Right forelimb (tissue), 1 donor: ENCODE results near the gene AQP12A.
"Not testable (repeated sequence)": the region's sequence is repeated elsewhere in the genome, so short reads cannot be mapped to it uniquely, and the experiment has no call there.

Experiments
- DNase-seq: peaks from one replicate; pipeline ENCODE4 v3.0.0-alpha.2; 2018

Gene AQP12A

GRCh38 chr2:240662681-240663080, 29.0 kb upstream of the AQP12A start:
- no peak for DNase-seq

GRCh38 chr2:240663546-240664190, 28.0 kb upstream of the AQP12A start:
- DNase-seq: no peak

DNA sequence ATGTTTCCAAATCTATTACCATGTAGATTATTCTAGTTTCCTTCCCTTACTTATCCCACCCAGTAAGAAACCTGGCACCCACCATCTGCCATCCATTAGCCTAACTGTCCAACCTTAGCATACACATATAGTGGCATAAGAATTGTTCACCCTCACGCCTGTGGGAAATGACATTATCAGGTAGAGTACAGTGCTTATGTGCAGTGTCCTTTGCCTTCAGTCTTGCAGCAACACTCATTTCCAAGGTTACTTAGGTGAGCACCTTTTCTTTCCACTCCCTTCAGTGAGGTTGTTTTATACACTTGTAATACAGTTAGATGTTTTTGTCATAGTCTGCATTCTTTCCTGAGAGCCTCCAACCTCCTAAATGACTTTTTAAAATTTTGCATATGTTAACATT, 27.0 kb upstream of the AQP12A start:
- DNase-seq: no peak

DNA sequence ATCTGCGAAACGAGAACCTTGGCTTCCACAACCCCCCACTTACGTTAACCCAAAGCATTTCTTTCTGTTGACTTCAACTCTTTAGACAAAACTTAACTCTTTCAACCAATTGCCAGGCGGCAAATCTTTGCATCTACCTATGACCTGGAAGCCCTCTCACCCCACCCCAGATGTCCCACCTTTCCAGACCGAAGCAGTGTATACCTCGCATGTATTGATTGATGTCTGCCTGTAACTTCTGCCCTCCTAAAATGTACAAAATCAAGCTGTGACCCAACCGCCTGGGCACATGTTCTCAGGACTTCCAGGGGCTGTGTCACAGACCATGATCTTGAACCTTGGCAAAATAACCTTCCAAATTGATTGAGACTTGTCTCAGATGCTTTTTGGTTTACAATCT, 21.3 kb upstream of the AQP12A start:
- DNase-seq: no peak

DNA sequence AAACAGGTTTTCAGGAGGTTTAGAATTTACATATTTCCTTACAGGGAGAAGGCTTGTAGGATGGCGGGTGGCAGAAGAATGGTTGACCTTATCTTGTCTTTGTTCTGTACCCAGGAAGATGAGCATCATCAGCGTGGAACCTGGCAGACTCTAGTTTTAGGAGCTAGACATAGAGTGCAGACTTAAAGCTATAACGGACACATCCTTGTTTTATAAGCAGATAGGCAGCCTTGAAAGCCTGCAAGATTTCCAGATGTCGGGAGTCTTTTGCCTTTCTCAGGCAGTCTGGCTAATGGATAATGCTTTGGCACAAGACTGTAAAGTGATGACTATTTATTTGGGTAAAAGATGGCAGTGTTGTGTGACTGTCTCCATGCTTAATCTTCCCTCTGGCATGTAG, 20.7 kb upstream of the AQP12A start:
- DNase-seq: no peak

GRCh38 chr2:240672076-240672700, 19.5 kb upstream of the AQP12A start:
- DNase-seq: no peak

- DNase-seq: no peak
Observed at GRCh38 chr2:240672701-240673190, 18.9 kb upstream of the AQP12A start.

DNA sequence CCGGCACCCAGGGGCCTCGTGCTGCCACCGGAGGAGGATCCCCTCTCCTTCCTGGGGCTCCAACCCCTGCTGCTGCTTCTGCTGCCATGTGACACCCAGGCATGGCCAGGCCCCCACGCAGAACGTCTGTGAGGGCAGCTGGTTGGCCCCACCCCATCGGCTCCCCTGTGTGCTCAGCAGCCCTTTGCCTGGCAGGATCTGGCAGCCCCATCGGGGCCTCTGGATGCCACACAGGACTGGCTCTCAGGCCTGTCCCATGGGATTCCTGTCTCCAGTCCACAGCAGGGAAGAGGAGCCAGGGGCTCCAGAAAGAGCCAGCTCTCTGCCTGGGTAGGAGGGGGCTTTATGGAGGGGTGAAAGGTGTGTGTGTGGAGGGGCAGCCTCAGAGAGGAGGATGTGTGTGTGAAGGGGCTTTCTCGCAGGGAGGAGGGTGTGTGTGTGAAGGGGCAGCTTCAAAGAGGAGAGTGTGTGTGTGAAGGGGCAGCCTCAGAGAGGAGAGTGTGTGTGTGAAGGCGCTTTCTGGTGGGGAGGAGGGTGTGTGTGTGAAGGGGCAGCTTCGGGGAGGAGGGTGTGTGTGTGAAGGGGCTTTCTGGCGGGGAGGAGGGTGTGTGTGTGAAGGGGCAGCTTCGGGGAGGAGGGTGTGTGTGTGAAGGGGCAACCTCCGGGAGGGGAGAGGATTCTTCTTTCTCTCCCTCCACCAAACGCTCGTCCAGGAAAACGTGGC, 17.0 kb upstream of the AQP12A start:
- DNase-seq: not testable (repeated sequence)

DNA sequence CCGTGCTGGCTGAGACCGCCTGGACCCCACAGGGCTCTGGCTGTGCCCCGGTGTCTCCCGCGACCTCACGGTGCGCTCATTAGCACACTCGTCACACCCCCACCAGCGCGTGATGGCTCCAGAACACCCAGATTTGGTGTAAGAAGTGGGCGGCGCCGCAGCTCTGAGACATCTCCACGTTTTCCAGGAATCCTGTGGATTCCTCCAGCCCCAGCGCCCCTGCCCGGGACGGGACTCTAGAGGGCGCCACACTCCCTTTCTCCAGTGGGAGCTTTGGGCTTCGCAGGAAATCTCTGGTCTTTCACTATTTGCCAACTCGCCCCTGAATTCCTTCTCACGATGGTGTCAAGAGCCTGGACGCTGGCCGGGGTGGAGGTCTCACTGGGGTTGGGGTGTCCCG, 16.3 kb upstream of the AQP12A start:
- not testable (repeated sequence) for DNase-seq

DNA sequence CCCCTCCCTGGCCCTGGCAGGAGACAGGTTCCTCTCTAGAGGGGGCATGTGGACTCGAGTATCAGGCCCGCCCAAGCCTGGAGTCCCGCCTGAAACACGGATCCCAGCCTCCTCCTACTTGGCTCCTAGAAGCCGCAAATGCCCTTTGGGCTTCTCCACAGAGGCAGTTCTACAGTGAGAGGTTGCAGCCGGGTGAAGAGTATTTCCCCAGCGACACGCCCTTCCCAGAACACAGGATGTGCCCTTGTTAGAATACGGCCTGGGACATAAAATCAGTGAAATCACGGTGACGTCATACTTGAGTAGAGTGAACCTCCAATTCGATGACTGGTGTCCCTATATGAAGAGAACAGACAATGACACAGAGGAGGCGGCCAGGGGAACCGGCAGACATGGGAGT, 13.6 kb upstream of the AQP12A start:
- not testable (repeated sequence) for DNase-seq

- DNase-seq: not testable (repeated sequence)
Observed at GRCh38 chr2:240678909-240679308, 12.8 kb upstream of the AQP12A start.

GRCh38 chr2:240680185-240680584, 11.5 kb upstream of the AQP12A start:
- DNase-seq: not testable (repeated sequence)

- not testable (repeated sequence) for DNase-seq
Observed at GRCh38 chr2:240682431-240683224, 9.0 kb upstream of the AQP12A start, which contains the start of gene AQP12B. Gene AQP12B, minus strand, starts transcription at chr2:240682885. Its CDS starts 48 bp downstream, at chr2:240682837.

GRCh38 chr2:240683329-240683979, 8.2 kb upstream of the AQP12A start:
- not testable (repeated sequence) for DNase-seq

DNA sequence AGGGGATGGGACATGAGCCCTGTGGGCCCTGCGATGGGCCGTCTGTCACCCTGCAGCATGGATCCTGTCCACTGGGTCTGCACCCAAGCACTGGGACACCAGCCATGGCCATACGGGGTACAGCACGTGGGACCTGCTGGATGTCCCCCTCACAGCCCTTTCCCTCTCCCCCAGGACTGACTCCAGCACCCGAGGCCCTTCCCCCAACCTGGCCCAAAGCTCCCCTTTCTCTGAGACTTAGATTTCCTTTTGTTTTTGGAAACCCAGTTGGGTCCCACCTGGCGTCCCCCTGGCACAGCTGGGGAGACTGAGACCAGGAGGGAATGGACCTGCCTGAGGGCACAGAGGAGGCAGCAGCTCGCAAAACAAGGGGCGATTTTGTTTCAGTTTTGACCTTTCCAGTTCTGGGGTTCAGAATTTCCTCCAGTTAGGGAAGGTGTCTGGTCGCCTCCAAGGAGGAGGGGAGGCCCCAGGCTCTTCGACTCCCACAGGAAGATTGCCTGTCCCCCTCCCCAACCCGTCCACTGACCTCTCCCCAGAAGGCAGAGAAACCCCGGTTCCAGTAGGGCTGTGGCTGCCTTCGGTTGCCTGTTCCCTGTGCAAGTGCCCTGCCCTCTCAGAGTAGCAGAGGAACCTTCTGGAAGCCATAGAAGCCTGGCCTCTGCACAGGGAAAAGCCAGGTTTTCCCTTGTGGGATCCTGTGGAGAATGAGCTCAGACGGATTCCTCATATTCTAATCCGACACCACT, 7.5 kb upstream of the AQP12A start:
- not testable (repeated sequence) for DNase-seq

GRCh38 chr2:240685771-240686371, 5.8 kb upstream of the AQP12A start:
- peak; percentile 28 for DNase-seq

GRCh38 chr2:240686460-240686859, 5.2 kb upstream of the AQP12A start:
- DNase-seq: no peak

GRCh38 chr2:240687045-240687740, 4.5 kb upstream of the AQP12A start:
- DNase-seq: no peak

DNA sequence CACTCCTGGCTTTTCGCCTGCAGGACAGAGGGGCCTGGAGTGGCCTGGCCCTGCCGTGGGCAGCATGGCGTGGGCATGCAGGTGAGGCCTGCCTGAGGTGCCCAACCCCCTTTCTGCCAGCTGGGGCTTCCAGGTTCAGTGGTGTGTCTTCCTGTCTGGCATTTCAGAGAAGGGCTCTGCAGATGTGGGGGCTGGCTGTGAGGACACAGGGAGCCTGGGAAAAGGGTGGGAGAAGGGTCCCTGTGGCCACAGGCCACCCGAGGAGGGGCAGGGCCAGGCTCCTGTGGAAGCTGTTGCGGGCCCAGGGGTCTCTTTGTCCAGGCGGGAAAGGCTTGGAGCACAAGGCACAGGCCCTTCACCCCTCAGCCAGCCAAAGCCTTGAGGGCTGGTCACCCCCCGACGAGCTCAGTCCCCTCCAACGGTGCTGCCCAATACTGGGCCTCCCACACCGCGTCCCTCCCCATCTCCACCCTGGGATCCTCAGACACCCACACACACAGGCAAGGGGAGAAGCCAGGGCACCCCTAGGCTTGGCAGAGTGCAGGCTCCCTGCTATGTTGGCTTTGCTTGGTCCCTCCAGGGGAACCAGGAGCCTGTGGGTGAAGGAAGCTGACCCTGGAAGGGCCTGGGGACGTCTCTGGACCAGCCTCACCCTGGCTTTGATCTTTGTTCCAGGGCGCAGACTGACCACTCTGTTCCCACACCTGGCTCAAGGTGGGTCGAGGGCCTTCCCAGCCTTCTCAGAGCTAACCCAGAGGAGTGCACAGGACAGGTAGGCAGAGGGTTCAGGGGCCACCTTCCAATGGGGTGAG, 3.7 kb upstream of the AQP12A start:
- peak; percentile 28 for DNase-seq

DNA sequence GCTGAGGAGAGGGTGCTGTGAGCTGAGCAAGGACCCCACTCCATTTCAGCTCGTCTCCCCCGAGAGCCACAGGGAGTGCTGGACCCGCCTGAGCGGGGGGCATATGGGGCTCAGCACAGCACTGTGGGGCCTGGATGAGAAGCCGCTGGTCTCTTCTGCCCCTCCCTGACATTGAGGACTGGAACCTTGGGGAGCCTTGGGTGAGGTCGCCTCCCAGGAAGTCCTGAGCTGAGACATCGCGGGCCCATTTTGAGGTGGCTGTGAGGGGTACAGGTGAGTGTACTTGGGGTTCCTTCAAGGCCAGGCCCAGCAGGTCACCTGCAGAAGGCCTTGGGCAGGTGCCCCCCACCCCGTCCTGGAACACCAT, 3.1 kb upstream of the AQP12A start:
- no peak for DNase-seq
